ENCODE measurements around the gene CAVIN1.

DNA sequence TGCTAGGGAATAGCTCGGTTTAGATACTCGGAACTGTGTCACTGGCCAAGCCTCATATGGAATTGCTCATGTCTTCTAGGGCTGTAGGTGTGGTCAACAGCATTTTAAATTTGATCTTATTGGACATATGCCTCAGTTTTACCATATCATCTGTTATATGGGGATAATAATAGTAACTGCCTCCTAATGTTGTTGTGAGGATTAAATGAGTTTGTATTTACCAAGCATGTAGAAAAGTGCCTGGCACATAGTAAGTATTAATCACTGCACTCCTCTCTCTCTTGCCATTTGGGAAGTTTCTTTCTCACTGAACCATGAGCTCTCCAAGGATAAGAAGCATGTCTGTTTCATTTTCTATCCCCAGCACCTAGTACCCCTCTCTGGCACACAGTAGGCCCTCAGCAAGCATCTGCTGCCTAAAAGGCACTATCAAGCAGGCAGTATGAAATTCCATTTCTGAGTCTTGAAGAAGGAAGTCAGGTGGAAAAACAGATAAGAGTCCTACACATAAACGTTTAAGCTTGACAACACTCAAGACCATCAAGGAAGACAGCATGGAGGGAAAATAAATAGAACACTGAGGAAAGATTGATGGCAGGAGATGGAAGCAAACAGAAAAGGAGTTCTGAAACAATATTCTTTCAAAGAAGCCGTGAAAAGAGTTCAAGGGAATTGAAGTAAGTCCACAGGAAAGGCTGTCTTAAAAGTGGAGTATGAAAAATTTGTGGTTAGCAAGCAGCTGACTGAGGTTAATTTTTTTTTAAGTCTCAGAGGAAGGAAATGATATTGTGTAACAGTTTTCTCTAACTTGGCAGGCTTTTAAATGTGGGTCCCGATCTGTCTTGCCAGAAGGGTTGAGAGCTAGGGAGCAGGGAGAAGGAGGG lies 33.4 kb upstream of the CAVIN1 start:
- TF ChIP-seq, protein P1, sequence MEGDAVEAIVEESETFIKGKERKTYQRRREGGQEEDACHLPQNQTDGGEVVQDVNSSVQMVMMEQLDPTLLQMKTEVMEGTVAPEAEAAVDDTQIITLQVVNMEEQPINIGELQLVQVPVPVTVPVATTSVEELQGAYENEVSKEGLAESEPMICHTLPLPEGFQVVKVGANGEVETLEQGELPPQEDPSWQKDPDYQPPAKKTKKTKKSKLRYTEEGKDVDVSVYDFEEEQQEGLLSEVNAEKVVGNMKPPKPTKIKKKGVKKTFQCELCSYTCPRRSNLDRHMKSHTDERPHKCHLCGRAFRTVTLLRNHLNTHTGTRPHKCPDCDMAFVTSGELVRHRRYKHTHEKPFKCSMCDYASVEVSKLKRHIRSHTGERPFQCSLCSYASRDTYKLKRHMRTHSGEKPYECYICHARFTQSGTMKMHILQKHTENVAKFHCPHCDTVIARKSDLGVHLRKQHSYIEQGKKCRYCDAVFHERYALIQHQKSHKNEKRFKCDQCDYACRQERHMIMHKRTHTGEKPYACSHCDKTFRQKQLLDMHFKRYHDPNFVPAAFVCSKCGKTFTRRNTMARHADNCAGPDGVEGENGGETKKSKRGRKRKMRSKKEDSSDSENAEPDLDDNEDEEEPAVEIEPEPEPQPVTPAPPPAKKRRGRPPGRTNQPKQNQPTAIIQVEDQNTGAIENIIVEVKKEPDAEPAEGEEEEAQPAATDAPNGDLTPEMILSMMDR (IDR thresholded peaks at IDR 0.05) = no peak
- TF ChIP-seq POLR2AphosphoS5 (IDR thresholded peaks at IDR 0.05) (peak in 3 of 4 donors; percentile 20 to 60 (median 43)), POLR2A (IDR thresholded peaks at IDR 0.05) (no peak)

Data from sigmoid colon (tissue), 4 donors.